ENCODE measurements around the gene SLC40A1. TPM values are rescaled to one million over a fixed set of nuclear protein-coding genes. Genes with fewer than 3 reads are reported as not detected.

The SLC40A1 gene
- total RNA-seq, 1 experiment from 2014 or later = 1.7 TPM

DNA sequence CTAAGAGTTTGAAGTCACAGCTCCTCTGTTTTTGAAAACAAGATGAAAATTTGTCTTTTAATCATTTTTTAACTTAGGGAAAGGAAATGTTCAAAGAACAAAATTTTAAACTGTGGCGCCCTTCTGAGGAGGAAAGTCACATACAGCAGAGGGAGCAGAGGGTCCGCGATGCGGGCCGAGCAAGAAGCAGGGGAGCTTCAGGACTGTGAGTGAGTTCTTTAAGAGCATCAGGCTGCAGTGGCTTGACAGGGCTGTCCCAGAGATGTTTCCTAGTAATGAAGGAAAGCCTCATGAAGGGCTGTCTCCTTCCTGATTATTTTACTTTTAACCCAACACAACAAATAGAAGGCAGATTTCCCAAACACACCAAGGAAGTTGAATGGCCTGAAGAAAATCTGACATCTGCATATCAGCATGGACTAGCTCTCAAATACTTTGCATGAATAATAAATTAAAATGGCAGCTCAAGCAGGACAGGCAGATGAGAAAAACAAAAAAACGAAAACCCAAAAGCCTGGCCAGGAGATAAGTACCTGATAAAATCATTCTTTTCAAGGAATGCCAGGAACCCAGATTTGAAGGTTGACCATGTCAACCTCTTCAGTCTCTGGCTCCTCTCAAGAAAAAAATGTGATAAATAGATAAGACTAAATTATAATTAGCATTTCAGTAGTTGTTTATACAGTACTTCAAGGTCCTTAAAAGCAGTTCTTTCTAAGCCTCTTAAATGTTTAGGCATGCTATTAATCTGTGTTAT lies 60.8 kb downstream of the SLC40A1 start:
- CTCF ChIA-PET = no interaction called here

GRCh38 chr2:189517847-189518535 lies 62.6 kb downstream of the SLC40A1 start:
- POLR2A ChIA-PET (ENCODE audit: unreplicated experiment) = no interaction called here
- Histone ChIP-seq H3K79me2 (ENCODE audit: low read length) (no peaks in the 10 kb centered on the region), H3K9me2 (replicated peaks; ENCODE audit: low read length) (no peaks in the 10 kb centered on the region; the same call in 1 of the 2 replicates), H3K9ac (ENCODE audit: low read length) (no peak overlapping the region), H3K27ac (ENCODE audit: low read length) (no peak overlapping the region), H3F3A (ENCODE audit: low read length, unreplicated experiment) (no peaks in the 10 kb centered on the region), H3K4me1 (ENCODE audit: insufficient read depth, low read length) (peaks cover 11% of the 10 kb centered on the region), H3K36me3 (ENCODE audit: low read depth, low read length) (no peaks in the 10 kb centered on the region), H2AFZ (ENCODE audit: low read length) (no peak overlapping the region), H4K20me1 (ENCODE audit: low read length) (no peaks in the 10 kb centered on the region), H3K4me2 (ENCODE audit: low read length) (no peak overlapping the region), H3K4me3 (ENCODE audit: low read length) (no peak overlapping the region), H3K27me3 (ENCODE audit: low read length) (no peaks in the 10 kb centered on the region), H3K9me3 (ENCODE audit: low read length) (no peaks in the 10 kb centered on the region)
- TF ChIP-seq EZH2phosphoT487 (IDR thresholded peaks at IDR 0.05; ENCODE audit: borderline replicate concordance, low read length) (no peak), EZH2 (IDR thresholded peaks at IDR 0.05; ENCODE audit: low read length, unreplicated experiment) (no peak)
- TF ChIP-seq, protein P1, sequence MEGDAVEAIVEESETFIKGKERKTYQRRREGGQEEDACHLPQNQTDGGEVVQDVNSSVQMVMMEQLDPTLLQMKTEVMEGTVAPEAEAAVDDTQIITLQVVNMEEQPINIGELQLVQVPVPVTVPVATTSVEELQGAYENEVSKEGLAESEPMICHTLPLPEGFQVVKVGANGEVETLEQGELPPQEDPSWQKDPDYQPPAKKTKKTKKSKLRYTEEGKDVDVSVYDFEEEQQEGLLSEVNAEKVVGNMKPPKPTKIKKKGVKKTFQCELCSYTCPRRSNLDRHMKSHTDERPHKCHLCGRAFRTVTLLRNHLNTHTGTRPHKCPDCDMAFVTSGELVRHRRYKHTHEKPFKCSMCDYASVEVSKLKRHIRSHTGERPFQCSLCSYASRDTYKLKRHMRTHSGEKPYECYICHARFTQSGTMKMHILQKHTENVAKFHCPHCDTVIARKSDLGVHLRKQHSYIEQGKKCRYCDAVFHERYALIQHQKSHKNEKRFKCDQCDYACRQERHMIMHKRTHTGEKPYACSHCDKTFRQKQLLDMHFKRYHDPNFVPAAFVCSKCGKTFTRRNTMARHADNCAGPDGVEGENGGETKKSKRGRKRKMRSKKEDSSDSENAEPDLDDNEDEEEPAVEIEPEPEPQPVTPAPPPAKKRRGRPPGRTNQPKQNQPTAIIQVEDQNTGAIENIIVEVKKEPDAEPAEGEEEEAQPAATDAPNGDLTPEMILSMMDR (conservative IDR thresholded peaks at IDR 0.05; ENCODE audit: low read depth, low read length) = no peak
- ATAC-seq = no peak
- DNase-seq = no peak
- no TSS peak for BruUV-seq (replicated peaks)
- CTCF ChIA-PET = no interaction called here
- intact Hi-C loops (cut with micrococcal nuclease) = no loop called here

More for the DNA sequence above, 60.8 kb downstream of the SLC40A1 start:
- H2AFZ ChIP-seq (ENCODE audit: low read length) = no peak overlapping the region
- no peaks in the 10 kb centered on the region for H3F3A ChIP-seq (ENCODE audit: low read length, unreplicated experiment)
- no peaks in the 10 kb centered on the region for H4K20me1 ChIP-seq (ENCODE audit: low read length)
- BruUV-seq (replicated peaks) = no TSS peak
- TF ChIP-seq EZH2 (IDR thresholded peaks at IDR 0.05; ENCODE audit: low read length, unreplicated experiment) = no peak
- no peak for TF ChIP-seq EZH2phosphoT487 (IDR thresholded peaks at IDR 0.05; ENCODE audit: borderline replicate concordance, low read length)
- TF ChIP-seq, protein P1 (conservative IDR thresholded peaks at IDR 0.05; ENCODE audit: low read depth, low read length) = no peak
- intact Hi-C loops (cut with micrococcal nuclease) = no loop called here
- no peaks in the 10 kb centered on the region for H3K36me3 ChIP-seq (ENCODE audit: low read depth, low read length)
- POLR2A ChIA-PET (ENCODE audit: unreplicated experiment) = no interaction called here
- no peak overlapping the region for H3K9ac ChIP-seq (ENCODE audit: low read length)
- no peak for DNase-seq
- no peak overlapping the region for H3K4me3 ChIP-seq (ENCODE audit: low read length)
- peaks cover 11% of the 10 kb centered on the region for H3K4me1 ChIP-seq (ENCODE audit: insufficient read depth, low read length)
- H3K79me2 ChIP-seq (ENCODE audit: low read length) = no peaks in the 10 kb centered on the region
- no peaks in the 10 kb centered on the region for H3K9me3 ChIP-seq (ENCODE audit: low read length)
- H3K4me2 ChIP-seq (ENCODE audit: low read length) = no peak overlapping the region
- H3K27ac ChIP-seq (ENCODE audit: low read length) = no peak overlapping the region
- ATAC-seq = no peak
- H3K27me3 ChIP-seq (ENCODE audit: low read length) = no peaks in the 10 kb centered on the region
- H3K9me2 ChIP-seq (replicated peaks; ENCODE audit: low read length) = no peaks in the 10 kb centered on the region; the same call in 1 of the 2 replicates

GRCh38 chr2:189516546-189516945 lies 64.0 kb downstream of the SLC40A1 start:
- intact Hi-C loops (cut with micrococcal nuclease) = no loop called here
- Histone ChIP-seq H3K4me1 (ENCODE audit: insufficient read depth, low read length) (peaks cover 1% of the 10 kb centered on the region), H3K36me3 (ENCODE audit: low read depth, low read length) (no peaks in the 10 kb centered on the region), H3K9ac (ENCODE audit: low read length) (no peak overlapping the region), H3K9me2 (replicated peaks; ENCODE audit: low read length) (no peaks in the 10 kb centered on the region), H3K9me3 (ENCODE audit: low read length) (no peaks in the 10 kb centered on the region), H3K4me2 (ENCODE audit: low read length) (no peak overlapping the region), H4K20me1 (ENCODE audit: low read length) (no peaks in the 10 kb centered on the region), H3K27me3 (ENCODE audit: low read length) (no peaks in the 10 kb centered on the region), H3F3A (ENCODE audit: low read length, unreplicated experiment) (no peaks in the 10 kb centered on the region), H3K79me2 (ENCODE audit: low read length) (no peaks in the 10 kb centered on the region), H3K4me3 (ENCODE audit: low read length) (no peak overlapping the region), H2AFZ (ENCODE audit: low read length) (no peak overlapping the region), H3K27ac (ENCODE audit: low read length) (no peak overlapping the region)
- ChIA-PET CTCF (no interaction called here), POLR2A (ENCODE audit: unreplicated experiment) (no interaction called here)
- no peak for DNase-seq
- no TSS peak for BruUV-seq (replicated peaks)
- TF ChIP-seq EZH2phosphoT487 (IDR thresholded peaks at IDR 0.05; ENCODE audit: borderline replicate concordance, low read length) (no peak), EZH2 (IDR thresholded peaks at IDR 0.05; ENCODE audit: low read length, unreplicated experiment) (no peak)
- TF ChIP-seq, protein P1 (conservative IDR thresholded peaks at IDR 0.05; ENCODE audit: low read depth, low read length) = no peak
- ATAC-seq = no peak

Data from PC-3 (cell line).